GM10266 (cell line): ENCODE results near the gene TBCK.
A peak's percentile ranks its signal among the peaks of the same experiment; 100 is the strongest.

ENCODE experiments used
- DNase-seq: peaks from one replicate; pipeline ENCODE4 v3.0.0; 2012; ENCODE audit errors: extremely low spot score
- CTCF ChIP-seq: IDR thresholded peaks from 2 replicates; pipeline ENCODE4 v1.5.1; 2012; ENCODE audit warnings: mild to moderate bottlenecking, low read depth; ENCODE audit not compliant: control insufficient read depth, insufficient read depth; ENCODE audit errors: missing control alignments

The TBCK gene

GRCh38 chr4:106315968-106316772 lies at the start of gene TBCK, which contains the start of gene AIMP1:
Gene TBCK, minus strand, starts transcription at chr4:106316209. Its CDS starts 7,249 bp downstream, at chr4:106308960.
Gene AIMP1, plus strand, starts transcription at chr4:106316550. Its CDS starts 8,460 bp downstream, at chr4:106325010.
- DNase-seq: peak; percentile 86
- no peak for TF ChIP-seq CTCF

DNA sequence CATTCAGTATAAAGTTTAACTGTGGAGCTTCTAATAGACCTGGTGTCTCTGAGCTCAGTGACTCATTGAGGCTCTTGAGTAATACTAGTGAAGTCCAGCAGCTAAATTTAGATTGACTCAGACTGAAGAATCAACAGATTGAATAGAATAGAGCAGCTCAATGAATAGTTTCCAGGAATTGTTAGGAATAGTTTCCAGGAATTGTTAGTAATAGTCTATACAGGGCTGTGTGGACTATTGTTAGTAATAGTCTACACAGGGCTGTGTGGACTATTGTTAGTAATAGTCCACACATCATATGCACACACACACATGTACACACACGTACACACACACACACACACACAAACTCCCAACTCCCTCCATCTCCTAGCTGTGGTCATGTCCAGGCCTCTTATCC lies 49.6 kb upstream of the TBCK start:
- TF ChIP-seq CTCF: no peak
- no peak for DNase-seq

- DNase-seq: no peak
These were observed 48.3 kb upstream of the TBCK start for GRCh38 chr4:106364282-106364681.

GRCh38 chr4:106362086-106362825 lies 46.2 kb upstream of the TBCK start:
- TF ChIP-seq CTCF: no peak
- no peak for DNase-seq

More at GRCh38 chr4:106364282-106364681, 48.3 kb upstream of the TBCK start:
- TF ChIP-seq CTCF: no peak

GRCh38 chr4:106358899-106359298 lies 42.9 kb upstream of the TBCK start:
- no peak for DNase-seq
- TF ChIP-seq CTCF: no peak

DNA sequence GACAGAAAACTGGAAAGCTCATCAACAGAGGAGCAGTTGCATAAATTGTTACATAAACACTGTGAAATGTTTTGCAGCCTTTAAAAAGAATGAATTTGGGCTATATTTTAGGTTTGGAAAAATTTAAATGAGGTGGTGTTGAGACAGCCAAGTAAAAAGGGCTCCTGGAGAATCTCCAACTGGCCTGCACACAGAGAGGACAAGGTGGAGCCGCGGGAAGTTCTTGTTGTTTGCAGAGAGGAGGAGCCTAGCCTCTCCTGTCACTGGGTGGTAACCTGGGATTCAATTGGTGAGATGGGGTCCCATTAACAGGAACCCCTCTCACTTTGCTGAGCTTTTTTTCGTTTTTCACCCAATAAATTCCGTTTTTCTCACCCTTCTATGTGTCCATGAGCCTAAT lies 39.2 kb upstream of the TBCK start:
- no peak for TF ChIP-seq CTCF
- DNase-seq: no peak

DNA sequence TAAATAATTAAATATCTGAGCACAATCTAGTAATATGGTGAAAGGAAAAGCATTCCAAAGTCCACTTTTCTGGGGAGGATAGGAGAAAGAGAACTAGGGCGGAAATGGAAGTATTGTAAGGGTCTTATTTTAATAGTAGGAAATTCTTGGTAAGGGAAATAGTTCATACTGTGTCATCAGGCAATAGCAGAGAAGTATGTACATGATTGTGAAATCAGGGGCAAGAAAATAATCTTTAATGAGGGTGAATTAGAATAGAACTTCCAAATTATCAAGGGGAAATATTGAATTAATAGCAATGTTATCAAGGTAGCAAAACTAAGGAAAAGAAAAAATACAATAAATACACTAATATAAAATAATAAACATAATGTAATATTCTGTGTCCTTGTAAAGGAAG lies 37.8 kb upstream of the TBCK start:
- no peak for DNase-seq
- TF ChIP-seq CTCF: no peak
